OCI-LY1 (cell line): ENCODE data around the gene ARMH1.

Experiments used
- H2AFZ ChIP-seq: fragments of 200-600 bp; sonication (generic), shearing (Covaris generic); 2 replicates; pipeline ENCODE4 v1.6.0; 2014; ENCODE audit warnings: antibody characterized with exemption, mild to moderate bottlenecking, low read length
- H3F3A ChIP-seq: fragments of 200-600 bp; sonication (generic), shearing (Covaris generic); 2 replicates; pipeline ENCODE4 v1.6.0; 2014; ENCODE audit warnings: mild to moderate bottlenecking, antibody characterized with exemption, low read length, moderate library complexity; ENCODE audit not compliant: insufficient read depth
- H3K27ac ChIP-seq: fragments of 200-600 bp; sonication (generic); 2 replicates; pipeline ENCODE4 v1.5.1; 2014; ENCODE audit warnings: low read length, mixed run types, mild to moderate bottlenecking, low read depth; ENCODE audit not compliant: poor library complexity, severe bottlenecking
- H3K27me3 ChIP-seq: fragments of 200-600 bp; sonication (generic); 2 replicates; pipeline ENCODE4 v1.6.0; 2014; ENCODE audit warnings: antibody characterized with exemption, mild to moderate bottlenecking, low read length, moderate library complexity; ENCODE audit not compliant: insufficient read depth
- H3K36me3 ChIP-seq: fragments of 200-600 bp; sonication (generic); 2 replicates; pipeline ENCODE4 v1.6.1; 2014; ENCODE audit warnings: mild to moderate bottlenecking, antibody characterized with exemption, low read length, moderate library complexity, mixed read lengths; ENCODE audit not compliant: insufficient read depth
- H3K4me1 ChIP-seq: fragments of 200-600 bp; sonication (generic); 2 replicates; pipeline ENCODE4 v1.5.1; 2014; ENCODE audit warnings: mild to moderate bottlenecking, low read length, moderate library complexity; ENCODE audit not compliant: insufficient read depth, severe bottlenecking
- H3K4me2 ChIP-seq: fragments of 200-600 bp; sonication (generic), shearing (Covaris generic); 2 replicates; pipeline ENCODE4 v1.6.1; 2014; ENCODE audit warnings: low read length
- H3K4me3 ChIP-seq: fragments of 200-600 bp; sonication (generic); 2 replicates; pipeline ENCODE4 v1.5.1; 2014; ENCODE audit warnings: low read length, low read depth, mild to moderate bottlenecking, mixed read lengths; ENCODE audit not compliant: poor library complexity, severe bottlenecking
- H3K79me2 ChIP-seq: fragments of 200-600 bp; shearing (Covaris generic); 2 replicates; pipeline ENCODE4 v1.6.1; 2016; ENCODE audit warnings: mixed run types, low read length, mixed read lengths; ENCODE audit not compliant: insufficient read depth
- H3K9ac ChIP-seq: fragments of 200-600 bp; sonication (generic), shearing (Covaris generic); 2 replicates; pipeline ENCODE4 v1.6.1; 2014; ENCODE audit warnings: mild to moderate bottlenecking, low read length, mixed read lengths
- H3K9me2 ChIP-seq: fragments of 200-600 bp; sonication (generic), shearing (Covaris generic); 2 replicates; pipeline ENCODE4 v1.6.1; 2014; ENCODE audit warnings: low read depth, mild to moderate bottlenecking, low read length, mixed read lengths
- H3K9me3 ChIP-seq: fragments of 200-600 bp; shearing (Covaris generic); 2 replicates; pipeline ENCODE4 v1.6.1; 2014; ENCODE audit warnings: low read length, mixed read lengths
- H4K20me1 ChIP-seq: fragments of 200-600 bp; sonication (generic), shearing (Covaris generic); 2 replicates; pipeline ENCODE4 v1.6.0; 2016; ENCODE audit warnings: mild to moderate bottlenecking, low read length; ENCODE audit not compliant: insufficient read depth
- CTCF ChIP-seq: fragments of 200-600 bp; sonication (generic), shearing (Covaris generic); IDR thresholded peaks from 2 replicates; pipeline ENCODE4 v1.5.1; 2017; ENCODE audit warnings: mild to moderate bottlenecking, antibody characterized with exemption, low read length, moderate library complexity, mixed read lengths
- EZH2 ChIP-seq: fragments of 200-600 bp; sonication (generic), shearing (Covaris generic); IDR thresholded peaks from 2 replicates; pipeline ENCODE4 v1.8.0; 2017; ENCODE audit warnings: borderline replicate concordance, mixed run types, mild to moderate bottlenecking, antibody characterized with exemption, low read length, moderate library complexity, mixed read lengths

The ARMH1 gene

DNA sequence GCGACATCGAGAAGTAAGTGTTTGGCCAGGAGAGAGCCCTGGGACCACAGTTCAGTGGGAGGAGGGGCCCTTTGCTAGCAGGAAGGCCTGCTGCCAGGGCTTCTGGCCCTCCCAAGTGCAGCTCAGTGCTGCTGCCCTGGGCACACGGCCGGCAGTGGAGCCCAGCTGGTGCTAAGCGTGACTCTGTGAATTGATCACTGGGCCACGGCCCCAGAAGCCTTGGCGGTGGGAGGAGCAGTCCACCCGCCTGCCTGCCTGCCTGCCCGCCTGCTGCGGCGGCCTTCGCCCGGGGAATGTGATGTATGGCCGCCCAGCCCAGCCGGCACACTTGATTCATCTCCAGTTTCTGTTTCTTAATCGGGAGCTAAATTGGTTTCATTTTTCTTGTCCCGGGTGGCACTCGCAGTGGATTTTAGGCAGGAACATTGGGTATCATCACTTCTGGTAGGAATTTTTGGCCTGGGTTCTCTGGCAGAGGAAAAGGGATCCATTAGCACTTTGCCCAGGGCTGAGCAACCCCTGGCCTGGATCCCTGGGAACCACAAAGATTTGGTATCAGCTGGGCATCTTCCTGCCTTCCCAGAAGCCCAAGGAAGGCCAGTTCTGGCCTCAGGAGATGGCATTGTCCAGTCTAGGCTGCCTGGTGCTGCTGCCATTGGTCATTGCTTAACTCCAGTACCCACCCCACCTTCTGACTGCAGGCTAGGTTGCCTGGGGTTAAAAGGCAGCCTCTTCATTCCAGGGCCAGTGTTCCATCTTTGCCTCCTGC is 28.9 kb upstream of the ARMH1 start:
- H3K9ac ChIP-seq = no peak overlapping the region
- peaks cover 95% of the 10 kb centered on the region for H3K36me3 ChIP-seq
- H3K4me2 ChIP-seq = no peak overlapping the region
- H3K79me2 ChIP-seq = no peaks in the 10 kb centered on the region
- H4K20me1 ChIP-seq = no peaks in the 10 kb centered on the region
- no peaks in the 10 kb centered on the region for H3K9me2 ChIP-seq
- H3F3A ChIP-seq = no peaks in the 10 kb centered on the region
- H3K27me3 ChIP-seq = no peaks in the 10 kb centered on the region
- H3K9me3 ChIP-seq = no peaks in the 10 kb centered on the region
- no peak for TF ChIP-seq CTCF
- no peaks in the 10 kb centered on the region for H3K4me1 ChIP-seq
- no peak overlapping the region for H3K4me3 ChIP-seq
- no peak overlapping the region for H3K27ac ChIP-seq
- no peak overlapping the region for H2AFZ ChIP-seq

DNA sequence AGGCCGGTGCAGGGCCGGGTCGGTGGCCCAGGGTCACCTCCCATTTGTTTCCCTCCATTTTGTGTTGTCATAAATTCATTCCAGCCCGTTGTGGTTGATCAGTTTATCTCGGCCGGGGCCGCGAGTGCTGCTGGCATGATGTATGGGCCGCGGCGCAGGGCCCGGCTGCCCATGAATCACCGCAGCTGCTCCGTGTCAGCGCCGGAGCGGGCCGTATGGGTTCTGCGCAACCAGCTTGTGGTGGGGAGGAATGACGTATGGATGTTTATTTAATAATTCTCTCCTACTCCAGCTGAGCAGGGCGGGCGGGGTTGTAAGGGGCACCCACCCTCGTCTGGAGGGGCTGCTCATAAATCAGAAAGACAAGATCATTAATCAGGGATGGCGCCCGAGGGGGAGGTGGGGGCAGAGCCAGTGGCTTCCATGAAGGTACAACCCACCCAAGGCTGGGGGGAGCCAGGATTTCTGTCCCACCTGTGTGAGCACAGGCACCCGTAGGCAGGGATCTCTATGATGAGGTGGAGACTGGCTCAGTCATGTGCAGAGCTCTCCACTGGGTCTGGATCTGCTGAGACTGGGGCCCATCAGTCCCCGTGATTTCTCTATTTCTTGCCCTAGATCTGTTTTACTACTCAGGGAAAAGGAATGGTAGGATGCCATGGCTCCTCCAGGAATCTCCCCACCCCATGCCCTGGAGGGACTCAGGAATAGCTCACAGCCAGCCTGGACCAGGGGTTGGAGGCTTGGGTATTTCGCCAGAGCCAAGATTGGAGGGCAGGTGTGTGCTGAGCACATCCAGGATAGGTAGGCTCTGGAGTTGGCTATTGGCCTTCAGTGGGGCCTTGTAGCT is 28.0 kb upstream of the ARMH1 start:
- H3K79me2 ChIP-seq = no peaks in the 10 kb centered on the region
- no peaks in the 10 kb centered on the region for H3K4me1 ChIP-seq
- no peaks in the 10 kb centered on the region for H3K27me3 ChIP-seq
- H3K27ac ChIP-seq = no peak overlapping the region
- H3K9ac ChIP-seq = no peak overlapping the region
- no peaks in the 10 kb centered on the region for H3K9me3 ChIP-seq
- H2AFZ ChIP-seq = no peak overlapping the region
- no peak overlapping the region for H3K4me3 ChIP-seq
- H3K36me3 ChIP-seq = peaks cover 95% of the 10 kb centered on the region
- H4K20me1 ChIP-seq = no peaks in the 10 kb centered on the region
- TF ChIP-seq EZH2 (no peak), CTCF (no peak)
- no peaks in the 10 kb centered on the region for H3F3A ChIP-seq
- no peaks in the 10 kb centered on the region for H3K9me2 ChIP-seq
- H3K4me2 ChIP-seq = no peak overlapping the region

GRCh38 chr1:44647896-44648295 is 26.6 kb upstream of the ARMH1 start:
- TF ChIP-seq CTCF (no peak), EZH2 (no peak)
- H3K36me3 ChIP-seq = peaks cover 84% of the 10 kb centered on the region

More at GRCh38 chr1:44647896-44648295, 26.6 kb upstream of the ARMH1 start:
- H3K4me3 ChIP-seq = no peak overlapping the region
- no peaks in the 10 kb centered on the region for H3K4me1 ChIP-seq
- H3F3A ChIP-seq = no peaks in the 10 kb centered on the region
- no peak overlapping the region for H3K9ac ChIP-seq
- H2AFZ ChIP-seq = no peak overlapping the region
- H4K20me1 ChIP-seq = no peaks in the 10 kb centered on the region
- H3K9me2 ChIP-seq = no peaks in the 10 kb centered on the region
- no peaks in the 10 kb centered on the region for H3K9me3 ChIP-seq
- no peak overlapping the region for H3K27ac ChIP-seq
- no peak overlapping the region for H3K4me2 ChIP-seq
- H3K27me3 ChIP-seq = no peaks in the 10 kb centered on the region
- H3K79me2 ChIP-seq = no peaks in the 10 kb centered on the region
